ENCODE measurements around the gene ARMC9.

DNA sequence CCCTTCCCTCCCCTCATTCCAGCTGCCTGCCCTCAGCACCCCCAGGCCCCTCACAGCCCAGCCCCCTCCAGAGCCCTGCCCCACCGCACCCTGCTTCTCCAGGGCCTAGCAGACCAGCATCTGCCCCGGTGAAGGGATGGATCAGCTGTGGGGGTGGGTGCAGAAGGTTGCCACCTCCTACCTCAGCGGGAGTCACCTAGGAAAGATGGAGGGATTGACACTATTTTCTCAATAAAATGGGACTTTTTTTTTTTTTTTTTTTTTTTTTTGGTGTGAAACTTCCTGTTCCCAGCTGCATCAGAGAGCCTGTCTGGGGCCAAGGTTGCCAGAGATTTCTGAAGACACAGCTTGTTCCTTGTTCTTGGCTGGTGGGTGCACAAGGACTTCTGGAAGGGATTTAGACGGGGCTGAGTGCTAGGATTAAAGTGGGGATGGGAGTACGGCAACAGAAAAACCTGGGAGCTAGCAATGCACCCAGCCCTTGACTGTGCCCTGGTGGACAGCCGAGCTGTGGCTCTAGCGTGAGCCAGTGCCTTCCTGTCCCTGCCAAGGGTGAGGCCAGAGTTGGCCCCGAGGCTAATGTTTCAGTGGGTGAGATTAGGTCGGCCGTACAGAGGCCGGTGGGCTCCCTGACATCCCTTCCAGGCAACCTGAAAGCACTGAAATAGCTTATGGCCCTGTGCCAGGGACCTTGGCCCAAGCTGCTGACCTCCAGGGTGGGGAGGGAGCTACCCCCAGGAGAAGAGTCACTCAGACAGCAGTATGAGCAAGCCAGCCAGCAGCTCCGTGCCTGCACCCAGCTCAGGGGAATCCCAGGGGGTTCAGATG, 201.6 kb downstream of the ARMC9 start:
- TF ChIP-seq, protein P1, sequence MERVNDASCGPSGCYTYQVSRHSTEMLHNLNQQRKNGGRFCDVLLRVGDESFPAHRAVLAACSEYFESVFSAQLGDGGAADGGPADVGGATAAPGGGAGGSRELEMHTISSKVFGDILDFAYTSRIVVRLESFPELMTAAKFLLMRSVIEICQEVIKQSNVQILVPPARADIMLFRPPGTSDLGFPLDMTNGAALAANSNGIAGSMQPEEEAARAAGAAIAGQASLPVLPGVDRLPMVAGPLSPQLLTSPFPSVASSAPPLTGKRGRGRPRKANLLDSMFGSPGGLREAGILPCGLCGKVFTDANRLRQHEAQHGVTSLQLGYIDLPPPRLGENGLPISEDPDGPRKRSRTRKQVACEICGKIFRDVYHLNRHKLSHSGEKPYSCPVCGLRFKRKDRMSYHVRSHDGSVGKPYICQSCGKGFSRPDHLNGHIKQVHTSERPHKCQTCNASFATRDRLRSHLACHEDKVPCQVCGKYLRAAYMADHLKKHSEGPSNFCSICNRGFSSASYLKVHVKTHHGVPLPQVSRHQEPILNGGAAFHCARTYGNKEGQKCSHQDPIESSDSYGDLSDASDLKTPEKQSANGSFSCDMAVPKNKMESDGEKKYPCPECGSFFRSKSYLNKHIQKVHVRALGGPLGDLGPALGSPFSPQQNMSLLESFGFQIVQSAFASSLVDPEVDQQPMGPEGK (CRISPR knock-in tag; IDR thresholded peaks at IDR 0.05; ENCODE audit: borderline replicate concordance) = no peak
- no peak for TF ChIP-seq OSR1 (CRISPR knock-in tag; IDR thresholded peaks at IDR 0.05)
- TF ChIP-seq, protein P2, sequence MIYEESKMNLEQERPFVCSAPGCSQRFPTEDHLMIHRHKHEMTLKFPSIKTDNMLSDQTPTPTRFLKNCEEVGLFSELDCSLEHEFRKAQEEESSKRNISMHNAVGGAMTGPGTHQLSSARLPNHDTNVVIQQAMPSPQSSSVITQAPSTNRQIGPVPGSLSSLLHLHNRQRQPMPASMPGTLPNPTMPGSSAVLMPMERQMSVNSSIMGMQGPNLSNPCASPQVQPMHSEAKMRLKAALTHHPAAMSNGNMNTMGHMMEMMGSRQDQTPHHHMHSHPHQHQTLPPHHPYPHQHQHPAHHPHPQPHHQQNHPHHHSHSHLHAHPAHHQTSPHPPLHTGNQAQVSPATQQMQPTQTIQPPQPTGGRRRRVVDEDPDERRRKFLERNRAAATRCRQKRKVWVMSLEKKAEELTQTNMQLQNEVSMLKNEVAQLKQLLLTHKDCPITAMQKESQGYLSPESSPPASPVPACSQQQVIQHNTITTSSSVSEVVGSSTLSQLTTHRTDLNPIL (CRISPR knock-in tag; IDR thresholded peaks at IDR 0.05; ENCODE audit: low read depth) = no peak
